Measurements from ENCODE around the gene CAMTA1. TPM values are rescaled to one million over a fixed set of nuclear protein-coding genes. Genes with fewer than 3 reads are reported as not detected.

CAMTA1 gene
- total and polyA plus RNA-seq, 9 of the 15 experiments (the other 6 are each of a cell fraction or from before 2014, with no cell fraction given): 43.9 to 161 (median 65.9) TPM

- peaks cover 0 to 10% of the 10 kb centered on the region in 2 experiments; a peak in 3 of 5 replicates for H3K4me1 ChIP-seq (replicated peaks in 1 of 2; ENCODE audit: control insufficient read depth in 2 of 2, insufficient read depth in 2 of 2, low read length in 2 of 2)
- H3K27me3 ChIP-seq (ENCODE audit: control insufficient read depth in 2 of 2, insufficient read depth in 2 of 2, low read length in 2 of 2): peaks cover 32 to 91% of the 10 kb centered on the region in 2 experiments; a peak in 4 of 5 replicates
- intact Hi-C loops (cut with micrococcal nuclease) (no loop called here), in situ Hi-C loops (cut with MboI) (no loop called here)
- CTCF ChIA-PET (ENCODE audit: low intra/inter-chr PET ratio): no interaction called here
- DNase-seq (ENCODE audit: extremely low read depth in 1 of 4, low spot score in 3 of 4) (no peak), ATAC-seq (no peak), FAIRE-seq (no peak)
- BruUV-seq (replicated peaks): no TSS peak
- H4K20me1 ChIP-seq (replicated peaks; ENCODE audit: control insufficient read depth, insufficient read depth, low read length): peaks cover 46% of the 10 kb centered on the region
- no peak overlapping the region for H3K4me3 ChIP-seq
- no peak overlapping the region for H3K4me2 ChIP-seq (ENCODE audit: insufficient read depth, low read length)
- H3K36me3 ChIP-seq (ENCODE audit: control insufficient read depth, insufficient read depth, low read length): no peaks in the 10 kb centered on the region
- H3K79me2 ChIP-seq (ENCODE audit: control insufficient read depth, insufficient read depth, low read length): no peaks in the 10 kb centered on the region
- peaks cover 7% of the 10 kb centered on the region for H3K9me1 ChIP-seq (ENCODE audit: control insufficient read depth, insufficient read depth, low read length)
- 2% methylated on average over 8 of the region's 8 CpGs for WGBS (ENCODE audit: insufficient coverage, low coverage, missing lambda C conversion rate)
- H3K9ac ChIP-seq (ENCODE audit: insufficient read depth in 1 of 2, low read depth in 2 of 2, low read length in 2 of 2): no peak overlapping the region
- POLR2A ChIA-PET: interaction anchor here (0.6 to 0.8 kb wide), 2 partner anchors 13 to 42 kb away, joined by 3 to 4 read pairs; no protein-coding TSS in a partner anchor
- TF ChIP-seq NR3C1 (CRISPR knock-in tag; IDR thresholded peaks at IDR 0.05): no peak
- no peak overlapping the region for H3K27ac ChIP-seq (ENCODE audit: extremely low read depth, low read depth, low read length)
- H2AFZ ChIP-seq (ENCODE audit: low read depth, low read length): no peak overlapping the region
- no peaks in the 10 kb centered on the region for H3K9me3 ChIP-seq (replicated peaks; ENCODE audit: control insufficient read depth, insufficient read depth, low read depth, low read length)
These were observed 843.8 kb downstream of the CAMTA1 start for GRCh38 chr1:7629011-7629410.

GRCh38 chr1:7629465-7630195 lies 844.4 kb downstream of the CAMTA1 start:
- no TSS peak for BruUV-seq (replicated peaks)
- POLR2A ChIA-PET: interaction anchor here (0.8 kb wide), 1 partner anchor 12 kb away, joined by 4 read pairs; no protein-coding TSS in a partner anchor
- TF ChIP-seq TCF7L2 (IDR thresholded peaks at IDR 0.05; ENCODE audit: low read depth, low read length): no peak
- peak; percentile 47 for TF ChIP-seq TAL1 (IDR thresholded peaks at IDR 0.05)
- TF ChIP-seq E2F1 (CRISPR knock-in tag; IDR thresholded peaks at IDR 0.05): no peak
- peak; percentile 46; the same call in 1 of the 2 replicates for TF ChIP-seq SMARCA4 (IDR thresholded peaks at IDR 0.05)
- TF ChIP-seq ZNF668 (CRISPR knock-in tag; IDR thresholded peaks at IDR 0.05): no peak
- peak; percentile 41; the same call in 1 of the 2 replicates for TF ChIP-seq SMARCE1 (IDR thresholded peaks at IDR 0.05)
- no peak for TF ChIP-seq TRIM28 (IDR thresholded peaks at IDR 0.05)
- TF ChIP-seq PCBP1 (IDR thresholded peaks at IDR 0.05; ENCODE audit: low read depth, low read length, poor library complexity, severe bottlenecking): no peak
- 0 out of 2 replicates have a peak, but pooled peaks have one; percentile 27 for TF ChIP-seq CBFA2T2 (conservative IDR thresholded peaks at IDR 0.05)
- TF ChIP-seq SIN3A (IDR thresholded peaks at IDR 0.05; ENCODE audit: borderline replicate concordance in 2 of 2, control insufficient read depth in 1 of 2, low read depth in 2 of 2, low read length in 2 of 2): no peak
- TF ChIP-seq EP300 (IDR thresholded peaks at IDR 0.05; ENCODE audit: low read length): 0 out of 2 replicates have a peak, but pooled peaks have one; percentile 21
- no peak for TF ChIP-seq TEAD1 (CRISPR knock-in tag; IDR thresholded peaks at IDR 0.05)
- peak; percentile 75 for TF ChIP-seq ARID1B (IDR thresholded peaks at IDR 0.05)
- TF ChIP-seq STAT5A (IDR thresholded peaks at IDR 0.05; ENCODE audit: borderline replicate concordance, low read length): 0 out of 2 replicates have a peak, but pooled peaks have one; percentile 27
- TF ChIP-seq PTBP1 (IDR thresholded peaks at IDR 0.05; ENCODE audit: low read depth, low read length): no peak

More at GRCh38 chr1:7629465-7630195, 844.4 kb downstream of the CAMTA1 start:
- Histone ChIP-seq H3K9me1 (ENCODE audit: control insufficient read depth, insufficient read depth, low read length) (peaks cover 7% of the 10 kb centered on the region), H3K9ac (ENCODE audit: insufficient read depth in 1 of 2, low read depth in 2 of 2, low read length in 2 of 2) (no peak overlapping the region), H3K4me3 (no peak overlapping the region), H3K4me1 (replicated peaks in 1 of 2; ENCODE audit: control insufficient read depth in 2 of 2, insufficient read depth in 2 of 2, low read length in 2 of 2) (peaks cover 0 to 10% of the 10 kb centered on the region in 2 experiments; a peak in 3 of 5 replicates), H3K4me2 (ENCODE audit: insufficient read depth, low read length) (no peak overlapping the region), H2AFZ (ENCODE audit: low read depth, low read length) (no peak overlapping the region), H4K20me1 (replicated peaks; ENCODE audit: control insufficient read depth, insufficient read depth, low read length) (peaks cover 52% of the 10 kb centered on the region), H3K9me3 (replicated peaks; ENCODE audit: control insufficient read depth, insufficient read depth, low read depth, low read length) (no peaks in the 10 kb centered on the region), H3K27me3 (ENCODE audit: control insufficient read depth in 2 of 2, insufficient read depth in 2 of 2, low read length in 2 of 2) (peaks cover 37 to 91% of the 10 kb centered on the region in 2 experiments; a peak in 4 of 5 replicates), H3K79me2 (ENCODE audit: control insufficient read depth, insufficient read depth, low read length) (no peaks in the 10 kb centered on the region), H3K27ac (ENCODE audit: extremely low read depth, low read depth, low read length) (no peak overlapping the region), H3K36me3 (ENCODE audit: control insufficient read depth, insufficient read depth, low read length) (no peaks in the 10 kb centered on the region)
- FAIRE-seq: no peak
- in situ Hi-C loops (cut with MboI): no loop called here
- 5% methylated on average over 22 of the region's 22 CpGs for WGBS (ENCODE audit: insufficient coverage, low coverage, missing lambda C conversion rate)
- ATAC-seq: peak; percentile 48
- peak in 3 of 4 experiments; percentile 25 to 40 (median 33) for DNase-seq (ENCODE audit: extremely low read depth in 1 of 4, low spot score in 3 of 4)
- CTCF ChIA-PET (ENCODE audit: low intra/inter-chr PET ratio): no interaction called here
- intact Hi-C loops (cut with micrococcal nuclease): no loop called here
